NCI-H1694 treated with DMSO at 0.1 percent for 48 hours (cell line): Measurements from ENCODE around the gene TDO2.
"Not testable (repeated sequence)": the region's sequence is repeated elsewhere in the genome, so short reads cannot be mapped to it uniquely, and the experiment has no call there.

ENCODE experiments used
- DNase-seq: peaks from one replicate; lab custom pipeline; 2025; lab: John Stamatoyannopoulos, UW

The TDO2 gene

GRCh38 chr4:155903453-155903852 lies at the start of gene TDO2:
Gene TDO2, plus strand, starts transcription at chr4:155903696. Its CDS starts 63 bp downstream, at chr4:155903759.
- no peak for DNase-seq

GRCh38 chr4:155854582-155855226 lies 48.8 kb upstream of the TDO2 start:
- DNase-seq: no peak

GRCh38 chr4:155855897-155856296 lies 47.6 kb upstream of the TDO2 start:
- DNase-seq: no peak

GRCh38 chr4:155866177-155866576 lies 37.3 kb upstream of the TDO2 start, which contains the start of gene ASIC5:
Gene ASIC5, minus strand, starts transcription at chr4:155866277. Its CDS starts 51 bp downstream, at chr4:155866226.
- no peak for DNase-seq

- DNase-seq: no peak
Observed at GRCh38 chr4:155875878-155876277, 27.6 kb upstream of the TDO2 start.

- no peak for DNase-seq
Observed at GRCh38 chr4:155877971-155878370, 25.5 kb upstream of the TDO2 start.

- no peak for DNase-seq
Observed at GRCh38 chr4:155878611-155879010, 24.9 kb upstream of the TDO2 start.

- DNase-seq: no peak
Observed at GRCh38 chr4:155879767-155880166, 23.7 kb upstream of the TDO2 start.

GRCh38 chr4:155881555-155881954 lies 21.9 kb upstream of the TDO2 start:
- DNase-seq: no peak

- DNase-seq: no peak
Observed at GRCh38 chr4:155883895-155884294, 19.6 kb upstream of the TDO2 start.

GRCh38 chr4:155885666-155886065 lies 17.8 kb upstream of the TDO2 start:
- DNase-seq: no peak

GRCh38 chr4:155887045-155887444 lies 16.5 kb upstream of the TDO2 start:
- no peak for DNase-seq

- DNase-seq: no peak
Observed at GRCh38 chr4:155887847-155888570, 15.5 kb upstream of the TDO2 start.

GRCh38 chr4:155889031-155889793 lies 14.3 kb upstream of the TDO2 start:
- DNase-seq: no peak

GRCh38 chr4:155889946-155890345 lies 13.6 kb upstream of the TDO2 start:
- DNase-seq: no peak

- DNase-seq: no peak
Observed at GRCh38 chr4:155891058-155891457, 12.4 kb upstream of the TDO2 start.

GRCh38 chr4:155898371-155898770 lies 5.1 kb upstream of the TDO2 start:
- DNase-seq: not testable (repeated sequence)

- no peak for DNase-seq
Observed at GRCh38 chr4:155899891-155900290, 3.6 kb upstream of the TDO2 start.

GRCh38 chr4:155900381-155900780 lies 3.1 kb upstream of the TDO2 start:
- DNase-seq: no peak

- no peak for DNase-seq
Observed at GRCh38 chr4:155901013-155901412, 2.5 kb upstream of the TDO2 start.

- no peak for DNase-seq
Observed at GRCh38 chr4:155904331-155904730, 835 bp downstream of the TDO2 start.

GRCh38 chr4:155906554-155907247 lies 3.2 kb downstream of the TDO2 start:
- DNase-seq: no peak
